ENCODE data around the gene MRPL22. TPM values are rescaled to one million over a fixed set of nuclear protein-coding genes. Genes with fewer than 3 reads are reported as not detected.

Gene MRPL22
- total RNA-seq, 1 donor from 2014 or later = 49.1 TPM

GRCh38 chr5:154933537-154933936, 7.3 kb upstream of the MRPL22 start:
- peaks cover 25% of the 10 kb centered on the region for H3K79me2 ChIP-seq (ENCODE audit: low read depth)
- Mint-ChIP-seq H3K27ac (no peak overlapping the region), H3K36me3 (peaks cover 11% of the 10 kb centered on the region), H3K4me3 (no peak overlapping the region), H3K4me1 (peaks cover 8% of the 10 kb centered on the region), H3K9me3 (no peaks in the 10 kb centered on the region), H3K27me3 (ENCODE audit: insufficient read depth, low read depth) (no peaks in the 10 kb centered on the region)
- DNase-seq (ENCODE audit: low spot score) = no peak
- TF ChIP-seq EZH2 (IDR thresholded peaks at IDR 0.05) (no peak), EZH2phosphoT487 (IDR thresholded peaks at IDR 0.05) (no peak)
- TF ChIP-seq, protein P1, sequence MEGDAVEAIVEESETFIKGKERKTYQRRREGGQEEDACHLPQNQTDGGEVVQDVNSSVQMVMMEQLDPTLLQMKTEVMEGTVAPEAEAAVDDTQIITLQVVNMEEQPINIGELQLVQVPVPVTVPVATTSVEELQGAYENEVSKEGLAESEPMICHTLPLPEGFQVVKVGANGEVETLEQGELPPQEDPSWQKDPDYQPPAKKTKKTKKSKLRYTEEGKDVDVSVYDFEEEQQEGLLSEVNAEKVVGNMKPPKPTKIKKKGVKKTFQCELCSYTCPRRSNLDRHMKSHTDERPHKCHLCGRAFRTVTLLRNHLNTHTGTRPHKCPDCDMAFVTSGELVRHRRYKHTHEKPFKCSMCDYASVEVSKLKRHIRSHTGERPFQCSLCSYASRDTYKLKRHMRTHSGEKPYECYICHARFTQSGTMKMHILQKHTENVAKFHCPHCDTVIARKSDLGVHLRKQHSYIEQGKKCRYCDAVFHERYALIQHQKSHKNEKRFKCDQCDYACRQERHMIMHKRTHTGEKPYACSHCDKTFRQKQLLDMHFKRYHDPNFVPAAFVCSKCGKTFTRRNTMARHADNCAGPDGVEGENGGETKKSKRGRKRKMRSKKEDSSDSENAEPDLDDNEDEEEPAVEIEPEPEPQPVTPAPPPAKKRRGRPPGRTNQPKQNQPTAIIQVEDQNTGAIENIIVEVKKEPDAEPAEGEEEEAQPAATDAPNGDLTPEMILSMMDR (IDR thresholded peaks at IDR 0.05) = no peak
- no peak overlapping the region for H3K9ac ChIP-seq
- H4K20me1 ChIP-seq (ENCODE audit: low read depth) = no peaks in the 10 kb centered on the region
- no peaks in the 10 kb centered on the region for H3K9me3 ChIP-seq (ENCODE audit: low read depth)
- H3K4me1 ChIP-seq = peaks cover 4% of the 10 kb centered on the region
- no peaks in the 10 kb centered on the region for H3F3A ChIP-seq (ENCODE audit: low read depth)
- no peaks in the 10 kb centered on the region for H3K27me3 ChIP-seq
- H3K4me2 ChIP-seq = no peak overlapping the region
- H3K27ac ChIP-seq = no peak overlapping the region
- H3K36me3 ChIP-seq = peaks cover 7% of the 10 kb centered on the region
- H3K4me3 ChIP-seq = no peak overlapping the region
- no peak overlapping the region for H2AFZ ChIP-seq (replicated peaks)

- Histone ChIP-seq H3K27ac (no peak overlapping the region), H3F3A (ENCODE audit: low read depth) (peaks cover 3% of the 10 kb centered on the region), H3K36me3 (peaks cover 7% of the 10 kb centered on the region), H2AFZ (replicated peaks) (no peak overlapping the region), H3K4me3 (no peak overlapping the region), H3K9ac (no peak overlapping the region), H3K4me2 (no peak overlapping the region), H3K9me3 (ENCODE audit: low read depth) (no peaks in the 10 kb centered on the region), H4K20me1 (ENCODE audit: low read depth) (no peaks in the 10 kb centered on the region), H3K79me2 (ENCODE audit: low read depth) (peaks cover 25% of the 10 kb centered on the region), H3K4me1 (peaks cover 4% of the 10 kb centered on the region), H3K27me3 (no peaks in the 10 kb centered on the region)
- Mint-ChIP-seq H3K36me3 (peaks cover 11% of the 10 kb centered on the region), H3K4me1 (peaks cover 8% of the 10 kb centered on the region), H3K4me3 (no peak overlapping the region), H3K27me3 (ENCODE audit: insufficient read depth, low read depth) (no peaks in the 10 kb centered on the region), H3K9me3 (no peaks in the 10 kb centered on the region), H3K27ac (no peak overlapping the region)
- DNase-seq (ENCODE audit: low spot score) = no peak
- TF ChIP-seq EZH2 (IDR thresholded peaks at IDR 0.05) (no peak), EZH2phosphoT487 (IDR thresholded peaks at IDR 0.05) (no peak)
- TF ChIP-seq, protein P1 (IDR thresholded peaks at IDR 0.05) = no peak
Observed at GRCh38 chr5:154934881-154935280, 6.0 kb upstream of the MRPL22 start.

GRCh38 chr5:154937186-154937717, 3.6 kb upstream of the MRPL22 start:
- H3K4me3 ChIP-seq = peak overlapping the region; percentile 82
- H2AFZ ChIP-seq (replicated peaks) = no peak overlapping the region
- H3K4me2 ChIP-seq = peak overlapping the region; percentile 85
- peaks cover 11% of the 10 kb centered on the region for H3K4me1 ChIP-seq
- Mint-ChIP-seq H3K4me1 (peaks cover 13% of the 10 kb centered on the region), H3K9me3 (no peaks in the 10 kb centered on the region), H3K27me3 (ENCODE audit: insufficient read depth, low read depth) (no peaks in the 10 kb centered on the region), H3K27ac (no peak overlapping the region), H3K36me3 (peaks cover 8% of the 10 kb centered on the region), H3K4me3 (peak overlapping the region; percentile 91)
- peak overlapping the region; percentile 44 for H3K9ac ChIP-seq
- H3K36me3 ChIP-seq = no peaks in the 10 kb centered on the region
- no peaks in the 10 kb centered on the region for H3K9me3 ChIP-seq (ENCODE audit: low read depth)
- peaks cover 3% of the 10 kb centered on the region for H3F3A ChIP-seq (ENCODE audit: low read depth)
- no peaks in the 10 kb centered on the region for H3K27me3 ChIP-seq
- TF ChIP-seq, protein P1 (IDR thresholded peaks at IDR 0.05) = no peak
- TF ChIP-seq EZH2 (IDR thresholded peaks at IDR 0.05) (no peak), EZH2phosphoT487 (IDR thresholded peaks at IDR 0.05) (no peak)
- H3K79me2 ChIP-seq (ENCODE audit: low read depth) = peaks cover 38% of the 10 kb centered on the region
- H3K27ac ChIP-seq = no peak overlapping the region
- DNase-seq (ENCODE audit: low spot score) = peak; percentile 3
- H4K20me1 ChIP-seq (ENCODE audit: low read depth) = no peaks in the 10 kb centered on the region

Data from neural progenitor cell (in vitro differentiated cells).